H1 (cell line): ENCODE measurements around the gene XAB2. TPM values are rescaled to one million over a fixed set of nuclear protein-coding genes. Genes with fewer than 3 reads are reported as not detected.

Experiments used
- CTCF ChIA-PET: fragments of 300-600 bp; sonication (Branson Sonifier 250); formaldehyde crosslinking; loops from one replicate; lab custom pipeline; 2021; ENCODE audit not compliant: partially characterized antibody; lab: Charles Lee
- POLR2A ChIA-PET: fragments of 300-600 bp; sonication (Branson Sonifier 250); formaldehyde crosslinking; loops from one replicate; lab custom pipeline; 2021; ENCODE audit warnings: inconsistent platforms; ENCODE audit not compliant: partially characterized antibody; lab: Charles Lee
- DNase-seq, 2 experiments: peaks; one replicate each; pipeline versions ENCODE4 v3.0.0 to v3.0.0-alpha.2; 2010 to 2022; ENCODE audit warnings: low spot score in 2 of 2, low read depth in 1 of 2, mixed read lengths in 1 of 2
- FAIRE-seq: peaks from 2 replicates; lab custom pipeline; 2011; peaks lifted over from hg19 to GRCh38; lab: Jason Lieb, UNC
- H2AFZ ChIP-seq: 2 replicates; pipeline ENCODE4 v1.8.1; 2012; ENCODE audit warnings: low read length, inconsistent platforms
- H2AK5ac ChIP-seq: 2 replicates; pipeline ENCODE4 v1.6.1; 2013; ENCODE audit warnings: low read depth, low read length
- H2BK120ac ChIP-seq: replicated peaks from 2 replicates; pipeline ENCODE3; 2013; ENCODE audit warnings: low read depth, low read length, inconsistent platforms
- H2BK12ac ChIP-seq: 2 replicates; pipeline ENCODE4 v1.6.1; 2013; ENCODE audit warnings: low read depth, low read length
- H2BK15ac ChIP-seq: 2 replicates; pipeline ENCODE4 v1.6.1; 2013; ENCODE audit warnings: low read length
- H2BK20ac ChIP-seq: 2 replicates; pipeline ENCODE4 v1.6.1; 2013; ENCODE audit warnings: low read length
- H2BK5ac ChIP-seq: 2 replicates; pipeline ENCODE4 v1.6.1; 2013; ENCODE audit warnings: low read depth, low read length
- H3K14ac ChIP-seq: 2 replicates; pipeline ENCODE4 v1.6.1; 2013; ENCODE audit warnings: inconsistent platforms; ENCODE audit not compliant: insufficient read length
- H3K18ac ChIP-seq: 2 replicates; pipeline ENCODE4 v1.6.1; 2013; ENCODE audit warnings: low read length; ENCODE audit errors: extremely low read depth
- H3K23ac ChIP-seq: 2 replicates; pipeline ENCODE4 v1.6.1; 2013; ENCODE audit warnings: inconsistent platforms; ENCODE audit not compliant: insufficient read length
- H3K23me2 ChIP-seq: 2 replicates; pipeline ENCODE4 v1.6.1; 2013; ENCODE audit warnings: low read depth, low read length
- H3K27ac ChIP-seq: 2 replicates; pipeline ENCODE4 v1.6.1; 2011; ENCODE audit warnings: low read depth, low read length, inconsistent platforms
- H3K27me3 ChIP-seq, 4 experiments: replicated peaks in 1 of 4; 1 replicate in 1 of 4; 2 replicates in 3 of 4; pipeline versions ENCODE4 v1.6.1 to v1.8.1; 2011 to 2013; ENCODE audit warnings: low read length in 3 of 4, mild to moderate bottlenecking in 3 of 4, inconsistent platforms in 2 of 4, mixed read lengths in 2 of 4, moderate library complexity in 1 of 4; ENCODE audit not compliant: control insufficient read depth in 3 of 4, insufficient read depth in 3 of 4; ENCODE audit errors: extremely low read depth in 1 of 4
- H3K36me3 ChIP-seq, 4 experiments: 2 replicates each; pipeline versions ENCODE4 v1.6.1 to v1.8.1; 2011 to 2013; ENCODE audit warnings: mild to moderate bottlenecking in 4 of 4, low read length in 3 of 4, moderate library complexity in 2 of 4, control low read depth in 1 of 4, inconsistent platforms in 1 of 4; ENCODE audit not compliant: insufficient read depth in 4 of 4, control insufficient read depth in 2 of 4
- H3K4ac ChIP-seq: replicated peaks from 2 replicates; pipeline ENCODE3; 2013; ENCODE audit warnings: low read length, low read depth, mixed read lengths, inconsistent platforms; ENCODE audit not compliant: insufficient read length
- H3K4me1 ChIP-seq, 4 experiments: replicated peaks in 1 of 4; 1 replicate in 1 of 4; 2 replicates in 3 of 4; pipeline versions ENCODE4 v1.6.1 to v1.8.1; 2011 to 2013; ENCODE audit warnings: low read length in 3 of 4, inconsistent platforms in 2 of 4, mixed read lengths in 1 of 4; ENCODE audit not compliant: insufficient read depth in 4 of 4, control insufficient read depth in 3 of 4
- H3K4me2 ChIP-seq, 2 experiments: 2 replicates each; pipeline versions ENCODE4 v1.6.1 to v1.8.1; 2011 to 2013; ENCODE audit warnings: low read depth in 2 of 2, low read length in 2 of 2, control low read depth in 1 of 2, inconsistent platforms in 1 of 2, mild to moderate bottlenecking in 1 of 2; ENCODE audit not compliant: insufficient read depth in 1 of 2
- H3K4me3 ChIP-seq, 4 experiments: fragments of 200-600, 300-600 bp in 1 of 4; sonication (generic), shearing (Covaris generic), sonication (Bioruptor Twin) in 1 of 4; 2 replicates each; pipeline versions ENCODE4 v1.5.1 to v1.8.1; 2011 to 2016; ENCODE audit warnings: low read length in 4 of 4, low read depth in 3 of 4, control low read depth in 2 of 4, inconsistent platforms in 2 of 4, mild to moderate bottlenecking in 2 of 4, mixed read lengths in 1 of 4, moderate library complexity in 1 of 4; ENCODE audit not compliant: insufficient read depth in 2 of 4; ENCODE audit errors: extremely low read depth in 1 of 4
- H3K56ac ChIP-seq: replicated peaks from 2 replicates; pipeline ENCODE3; 2013; ENCODE audit warnings: low read depth, mild to moderate bottlenecking, mixed read lengths, low read length, inconsistent platforms; ENCODE audit not compliant: insufficient read length
- H3K79me1 ChIP-seq: 2 replicates; pipeline ENCODE4 v1.6.1; 2013; ENCODE audit warnings: low read depth, low read length, control low read depth
- H3K79me2 ChIP-seq, 2 experiments: 2 replicates each; pipeline versions ENCODE4 v1.6.1 to v1.8.1; 2012 to 2013; ENCODE audit warnings: low read length in 2 of 2, mild to moderate bottlenecking in 2 of 2, inconsistent platforms in 1 of 2; ENCODE audit not compliant: insufficient read depth in 2 of 2, control insufficient read depth in 1 of 2
- H3K9ac ChIP-seq, 4 experiments: replicated peaks in 1 of 4; 1 replicate in 1 of 4; 2 replicates in 3 of 4; pipeline versions ENCODE4 v1.6.1 to v1.8.1; 2011 to 2013; ENCODE audit warnings: low read depth in 3 of 4, low read length in 3 of 4, control low read depth in 2 of 4, mild to moderate bottlenecking in 2 of 4, moderate library complexity in 2 of 4, inconsistent platforms in 1 of 4; ENCODE audit errors: extremely low read depth in 1 of 4
- H3K9me3 ChIP-seq, 2 experiments: 2 replicates each; pipeline versions ENCODE4 v1.6.1 to v1.8.1; 2012 to 2013; ENCODE audit warnings: mild to moderate bottlenecking in 2 of 2, moderate library complexity in 2 of 2, control low read depth in 1 of 2, inconsistent platforms in 1 of 2, low read depth in 1 of 2, low read length in 1 of 2, mixed read lengths in 1 of 2; ENCODE audit not compliant: insufficient read depth in 2 of 2
- H4K20me1 ChIP-seq, 2 experiments: replicated peaks in 1 of 2; 2 replicates each; pipeline versions ENCODE3 to v1.8.1; 2011 to 2013; ENCODE audit warnings: inconsistent platforms in 2 of 2, low read length in 2 of 2, mild to moderate bottlenecking in 1 of 2; ENCODE audit not compliant: insufficient read depth in 2 of 2, control insufficient read depth in 1 of 2
- H4K5ac ChIP-seq: 2 replicates; pipeline ENCODE4 v1.6.1; 2013; ENCODE audit warnings: low read length, low read depth, mixed read lengths, inconsistent platforms; ENCODE audit not compliant: insufficient read length
- H4K8ac ChIP-seq: 2 replicates; pipeline ENCODE4 v1.8.0; 2013; ENCODE audit warnings: mild to moderate bottlenecking, moderate library complexity, low read length, inconsistent platforms; ENCODE audit not compliant: insufficient read depth; ENCODE audit errors: extremely low read depth
- H4K91ac ChIP-seq: replicated peaks from 2 replicates; pipeline ENCODE3; 2013; ENCODE audit warnings: low read length, mixed read lengths, inconsistent platforms; ENCODE audit not compliant: insufficient read length
- TAF1 ChIP-seq: IDR thresholded peaks from 2 replicates; pipeline ENCODE4 v1.6.1; 2011; ENCODE audit warnings: mild to moderate bottlenecking, low read depth, low read length
- WGBS, 2 experiments: shearing (Covaris generic) in 1 of 2; methylation state at CpG; one replicate each; pipeline versions ENCODE4 v1.1.6 to v1.1.7; 2013 to 2015; ENCODE audit warnings: low lambda C conversion rate in 2 of 2, mixed read lengths in 2 of 2, inconsistent platforms in 1 of 2, low coverage in 1 of 2, missing lambda C conversion rate in 1 of 2; ENCODE audit not compliant: insufficient replicate concordance in 2 of 2, insufficient coverage in 1 of 2, insufficient read length in 1 of 2; ENCODE audit errors: extremely low coverage in 1 of 2, missing lambda C conversion rate in 1 of 2; 5-methylcytosine and 5-hydroxymethylcytosine counted together
- polyA plus RNA-seq, 7 experiments: library from polyadenylated mRNA; depleted of rRNA in 3 of 7; stranded (reverse) in 5 of 7; unstranded in 2 of 7; fragments of >200 nt in 5 of 7; fragments of 200-250 nt in 2 of 7; gene quantifications; 1 replicate in 5 of 7; 2 replicates in 1 of 7; 4 replicates in 1 of 7; pipeline versions ENCODE4 v1.2.1 to v1.2.3, GENCODE V29; 2011 to 2013; ENCODE audit warnings: missing spikeins in 2 of 7, mixed read lengths in 2 of 7
- total RNA-seq: library from RNA; stranded (reverse); fragmentation: NEBNext Ultra II Directional; extraction: Animal tissue kit (Norgen Biotek cat#: 25700); gene quantifications from 2 replicates; pipeline ENCODE4 v1.2.1, GENCODE V29; 2021

The XAB2 gene
- total and polyA plus RNA-seq, 2 of the 8 experiments (the other 6 are each of a cell fraction or from before 2014, with no cell fraction given) = 48.2 to 49.4 TPM

- Histone ChIP-seq H3K14ac (no peak overlapping the region), H3K9ac (no peak overlapping the region), H3K27ac (no peak overlapping the region), H2AFZ (no peak overlapping the region), H3K79me2 (peaks cover 0 to 4% of the 10 kb centered on the region in 2 experiments; a peak in 1 of 4 replicates), H2AK5ac (0 out of 2 replicates have a peak overlapping the region, but pooled peaks have one; percentile 71), H4K8ac (no peak overlapping the region; the same call in 1 of the 2 replicates), H3K23me2 (peaks cover 4% of the 10 kb centered on the region; the same call in 1 of the 2 replicates), H3K27me3 (peaks cover 0 to 8% (median 3%) of the 10 kb centered on the region in 4 experiments; a peak in 3 of 7 replicates), H3K18ac (no peak overlapping the region), H3K56ac (no peak overlapping the region), H3K36me3 (peaks cover 0 to 7% (median 3%) of the 10 kb centered on the region in 4 experiments; a peak in 3 of 8 replicates), H2BK20ac (no peak overlapping the region), H3K79me1 (peaks cover 4% of the 10 kb centered on the region), H2BK12ac (0 out of 2 replicates have a peak overlapping the region, but pooled peaks have one; percentile 39), H2BK5ac (no peak overlapping the region), H3K4ac (no peak overlapping the region), H3K23ac (no peak overlapping the region), H3K4me3 (no peak overlapping the region), H4K5ac (no peak overlapping the region), H4K91ac (peak overlapping the region; percentile 30), H3K9me3 (no peaks in the 10 kb centered on the region)
- FAIRE-seq = no peak
- 78% methylated on average over 12 of the region's 12 CpGs; no CpG with 5 or more reads in 1 of the 2 experiments for WGBS, 2 experiments
- no peak for TF ChIP-seq TAF1
- TF ChIP-seq, all 59 proteins: peak for 0
- H2BK120ac ChIP-seq = no peak overlapping the region
- H2BK15ac ChIP-seq = no peak overlapping the region
- ChIA-PET CTCF (interaction anchor here (0.9 to 1.9 kb wide), 7 partner anchors 20 to 198 kb away, joined by 3 to 9 read pairs (median 3); no protein-coding TSS in a partner anchor), POLR2A (interaction anchor here (0.7 to 1.8 kb wide), 2 partner anchors 9 to 23 kb away, joined by 3 to 6 read pairs; partner anchors contain the start of gene RETN)
- DNase-seq = no peak
- H4K20me1 ChIP-seq = peaks cover 0 to 5% of the 10 kb centered on the region in 2 experiments
- no peak overlapping the region for H3K4me2 ChIP-seq
- peaks cover 0 to 6% (median 4%) of the 10 kb centered on the region in 4 experiments; a peak in 5 of 7 replicates for H3K4me1 ChIP-seq
Measured at GRCh38 chr19:7677669-7678311, 48.4 kb upstream of the XAB2 start.
